Natural killer cell treated with Interleukin-12 subunit alpha and Interleukin-12 subunit beta and Interleukin-15 and Interleukin-18, amount 100 ng/mL, for 72 hours (primary cell): ENCODE measurements around the gene CDK17. TPM values are rescaled to one million over a fixed set of nuclear protein-coding genes. Genes with fewer than 3 reads are reported as not detected.

Experiments used
- ATAC-seq, 2 donors: fragments of 150-1000 bp; cut with Tn5 transposase in 1 of 2; sonication (Bioruptor Pico), chemical (Tn5 transposase) in 1 of 2; 2 replicates each; pipeline ENCODE4 v1.10.0; 2021
- DNase-seq: peaks from one replicate; pipeline ENCODE4 v3.0.0; 2022; ENCODE audit warnings: low spot score
- H3K27ac Mint-ChIP-seq, 2 donors: 1 replicate in 1 of 2; 2 replicates in 1 of 2; pipeline ENCODE4 v1.8.0; 2022; ENCODE audit warnings: mixed read lengths in 2 of 2, mild to moderate bottlenecking in 1 of 2, moderate library complexity in 1 of 2
- H3K27me3 Mint-ChIP-seq, 2 donors: 1 replicate in 1 of 2; 2 replicates in 1 of 2; pipeline ENCODE4 v1.8.0; 2022; ENCODE audit warnings: mixed read lengths in 2 of 2
- H3K36me3 Mint-ChIP-seq: one replicate; pipeline ENCODE4 v1.8.0; 2022; ENCODE audit warnings: mixed read lengths
- H3K4me1 Mint-ChIP-seq, 2 donors: 1 replicate in 1 of 2; 2 replicates in 1 of 2; pipeline ENCODE4 v1.8.0; 2022; ENCODE audit warnings: low read depth in 2 of 2, mixed read lengths in 2 of 2, mild to moderate bottlenecking in 1 of 2
- H3K4me3 Mint-ChIP-seq: one replicate; pipeline ENCODE4 v1.8.0; 2022; ENCODE audit warnings: mixed read lengths
- H3K9me3 Mint-ChIP-seq: 2 replicates; pipeline ENCODE4 v1.8.0; 2022; ENCODE audit warnings: mixed read lengths
- total RNA-seq, 2 donors: library from RNA; stranded (reverse); gene quantifications; one replicate each; pipeline ENCODE4 v1.2.3, GENCODE V29; 2022

Gene CDK17
- total RNA-seq, 2 donors from 2014 or later: 66.9 to 82.1 TPM

GRCh38 chr12:96234591-96235483 lies 165.4 kb downstream of the CDK17 start:
- Mint-ChIP-seq H3K27ac (peak overlapping the region in 1 of 2 donors; percentile 21), H3K4me1 (peaks cover 40 to 49% of the 10 kb centered on the region in 2 donors), H3K36me3 (no peaks in the 10 kb centered on the region)

GRCh38 chr12:96233939-96234461 lies 166.2 kb downstream of the CDK17 start:
- Mint-ChIP-seq H3K36me3 (no peaks in the 10 kb centered on the region), H3K4me3 (no peak overlapping the region)

More at GRCh38 chr12:96234591-96235483, 165.4 kb downstream of the CDK17 start:
- DNase-seq (no peak), ATAC-seq (no peak)
- Mint-ChIP-seq H3K9me3 (no peaks in the 10 kb centered on the region), H3K27me3 (no peaks in the 10 kb centered on the region), H3K4me3 (no peak overlapping the region)

GRCh38 chr12:96233168-96233567 lies 167.1 kb downstream of the CDK17 start:
- no peak for ATAC-seq
- no peaks in the 10 kb centered on the region for H3K36me3 Mint-ChIP-seq
- peaks cover 36 to 37% of the 10 kb centered on the region in 2 donors for H3K4me1 Mint-ChIP-seq

More at GRCh38 chr12:96233939-96234461, 166.2 kb downstream of the CDK17 start:
- Mint-ChIP-seq H3K9me3 (no peaks in the 10 kb centered on the region), H3K27ac (no peak overlapping the region), H3K4me1 (peaks cover 34 to 43% of the 10 kb centered on the region in 2 donors), H3K27me3 (no peaks in the 10 kb centered on the region)
- DNase-seq: no peak
- ATAC-seq: no peak

GRCh38 chr12:96230646-96231045 lies 169.6 kb downstream of the CDK17 start:
- Mint-ChIP-seq H3K27ac (no peak overlapping the region), H3K36me3 (no peaks in the 10 kb centered on the region), H3K4me3 (no peak overlapping the region), H3K4me1 (peaks cover 29 to 37% of the 10 kb centered on the region in 2 donors), H3K9me3 (no peaks in the 10 kb centered on the region), H3K27me3 (no peaks in the 10 kb centered on the region)
- DNase-seq (no peak), ATAC-seq (no peak)

More at GRCh38 chr12:96233168-96233567, 167.1 kb downstream of the CDK17 start:
- no peak for DNase-seq
- Mint-ChIP-seq H3K4me3 (no peak overlapping the region), H3K27ac (no peak overlapping the region), H3K9me3 (no peaks in the 10 kb centered on the region), H3K27me3 (no peaks in the 10 kb centered on the region)

- ATAC-seq (no peak), DNase-seq (no peak)
- H3K36me3 Mint-ChIP-seq: peaks cover 8% of the 10 kb centered on the region
- peaks cover 21 to 34% of the 10 kb centered on the region in 2 donors for H3K4me1 Mint-ChIP-seq
- H3K4me3 Mint-ChIP-seq: no peak overlapping the region
- no peaks in the 10 kb centered on the region for H3K9me3 Mint-ChIP-seq
- no peaks in the 10 kb centered on the region for H3K27me3 Mint-ChIP-seq
- peak overlapping the region in 1 of 2 donors; percentile 86 for H3K27ac Mint-ChIP-seq
Measured at GRCh38 chr12:96228566-96229248, 171.5 kb downstream of the CDK17 start.

Other genes with a start within 250 kb of the CDK17 start
- 10 to 100 TPM; 16.0 to 21.6 TPM for gene ELK3, start 206.1 kb downstream of the CDK17 start, total RNA-seq
- gene CFAP54, start 89.1 kb upstream of the CDK17 start, total RNA-seq: under 1 TPM; 0.14 to 0.50 TPM